ENCODE measurements around the gene PTK7. TPM values are rescaled to one million over a fixed set of nuclear protein-coding genes. Genes with fewer than 3 reads are reported as not detected.

The PTK7 gene
- total RNA-seq, 1 donor from 2014 or later: 68.0 TPM

GRCh38 chr6:43052225-43052841 is 23.8 kb upstream of the PTK7 start:
- Histone ChIP-seq H3K79me2 (ENCODE audit: low read depth) (peaks cover 19% of the 10 kb centered on the region), H3K9me3 (ENCODE audit: low read depth) (no peaks in the 10 kb centered on the region), H3F3A (ENCODE audit: low read depth) (peaks cover 11% of the 10 kb centered on the region), H3K4me2 (peak overlapping the region; percentile 88), H3K27me3 (no peaks in the 10 kb centered on the region), H3K27ac (no peak overlapping the region), H3K36me3 (no peaks in the 10 kb centered on the region), H3K9ac (peak overlapping the region; percentile 73), H4K20me1 (ENCODE audit: low read depth) (no peaks in the 10 kb centered on the region), H2AFZ (replicated peaks) (no peak overlapping the region), H3K4me3 (peak overlapping the region; percentile 75), H3K4me1 (no peaks in the 10 kb centered on the region)
- Mint-ChIP-seq H3K27me3 (ENCODE audit: insufficient read depth, low read depth) (peaks cover 9% of the 10 kb centered on the region), H3K36me3 (peaks cover 19% of the 10 kb centered on the region), H3K27ac (peak overlapping the region; percentile 96), H3K9me3 (no peaks in the 10 kb centered on the region), H3K4me1 (peaks cover 27% of the 10 kb centered on the region), H3K4me3 (peak overlapping the region; percentile 92)
- TF ChIP-seq EZH2phosphoT487 (IDR thresholded peaks at IDR 0.05) (no peak), EZH2 (IDR thresholded peaks at IDR 0.05) (no peak)
- DNase-seq (ENCODE audit: low spot score): no peak

- Mint-ChIP-seq H3K36me3 (peaks cover 19% of the 10 kb centered on the region), H3K9me3 (no peaks in the 10 kb centered on the region), H3K4me3 (peak overlapping the region; percentile 92), H3K4me1 (peaks cover 28% of the 10 kb centered on the region), H3K27ac (peak overlapping the region; percentile 96), H3K27me3 (ENCODE audit: insufficient read depth, low read depth) (peaks cover 9% of the 10 kb centered on the region)
- TF ChIP-seq EZH2 (IDR thresholded peaks at IDR 0.05) (no peak), EZH2phosphoT487 (IDR thresholded peaks at IDR 0.05) (no peak), CTCF (IDR thresholded peaks at IDR 0.05) (no peak)
- Histone ChIP-seq H3K4me3 (peak overlapping the region; percentile 75), H3F3A (ENCODE audit: low read depth) (peaks cover 11% of the 10 kb centered on the region), H3K9ac (peak overlapping the region; percentile 73), H3K4me2 (peak overlapping the region; percentile 88), H3K9me3 (ENCODE audit: low read depth) (no peaks in the 10 kb centered on the region), H4K20me1 (ENCODE audit: low read depth) (no peaks in the 10 kb centered on the region), H3K27me3 (no peaks in the 10 kb centered on the region), H2AFZ (replicated peaks) (peak overlapping the region; percentile 73), H3K79me2 (ENCODE audit: low read depth) (peaks cover 26% of the 10 kb centered on the region), H3K4me1 (no peaks in the 10 kb centered on the region), H3K27ac (no peak overlapping the region), H3K36me3 (no peaks in the 10 kb centered on the region)
- DNase-seq (ENCODE audit: low spot score): no peak
Observed at GRCh38 chr6:43052842-43053544, 23.1 kb upstream of the PTK7 start.

GRCh38 chr6:43053545-43054205 is 22.4 kb upstream of the PTK7 start, which contains the start of gene CUL7:
Gene CUL7, minus strand, starts transcription at chr6:43053851. Its CDS starts 1,063 bp downstream, at chr6:43052788.
- Mint-ChIP-seq H3K36me3 (peaks cover 20% of the 10 kb centered on the region), H3K4me3 (peak within 1 kb of the TSS; percentile 92), H3K9me3 (no peaks in the 10 kb centered on the region), H3K27ac (peak within 1 kb of the TSS; percentile 96), H3K27me3 (ENCODE audit: insufficient read depth, low read depth) (peaks cover 9% of the 10 kb centered on the region), H3K4me1 (peaks cover 34% of the 10 kb centered on the region)
- Histone ChIP-seq H3K4me3 (peak within 1 kb of the TSS; percentile 75), H3K9ac (peak within 1 kb of the TSS; percentile 73), H3K79me2 (ENCODE audit: low read depth) (peaks cover 32% of the 10 kb centered on the region), H3F3A (ENCODE audit: low read depth) (peaks cover 17% of the 10 kb centered on the region), H3K27me3 (no peaks in the 10 kb centered on the region), H4K20me1 (ENCODE audit: low read depth) (no peaks in the 10 kb centered on the region), H3K4me2 (peak within 1 kb of the TSS; percentile 88), H3K9me3 (ENCODE audit: low read depth) (no peaks in the 10 kb centered on the region), H3K27ac (no peak within 1 kb of the TSS), H3K4me1 (peaks cover 7% of the 10 kb centered on the region), H3K36me3 (no peaks in the 10 kb centered on the region), H2AFZ (replicated peaks) (peak within 1 kb of the TSS; percentile 73)
- peak; percentile 91 for DNase-seq (ENCODE audit: low spot score)
- TF ChIP-seq CTCF (IDR thresholded peaks at IDR 0.05): no peak
- TF ChIP-seq EZH2phosphoT487 (IDR thresholded peaks at IDR 0.05): no peak
- no peak for TF ChIP-seq EZH2 (IDR thresholded peaks at IDR 0.05)

Measured in neural progenitor cell (in vitro differentiated cells).